HG02623 (cell line): ENCODE data around the gene SP3.

Source experiments
- ATAC-seq: cut with Tn5 transposase; IDR thresholded peaks from one replicate; pipeline ENCODE4 v1.9.1; 2021; ENCODE audit warnings: moderate library complexity; ENCODE audit not compliant: unreplicated experiment

Gene SP3

DNA sequence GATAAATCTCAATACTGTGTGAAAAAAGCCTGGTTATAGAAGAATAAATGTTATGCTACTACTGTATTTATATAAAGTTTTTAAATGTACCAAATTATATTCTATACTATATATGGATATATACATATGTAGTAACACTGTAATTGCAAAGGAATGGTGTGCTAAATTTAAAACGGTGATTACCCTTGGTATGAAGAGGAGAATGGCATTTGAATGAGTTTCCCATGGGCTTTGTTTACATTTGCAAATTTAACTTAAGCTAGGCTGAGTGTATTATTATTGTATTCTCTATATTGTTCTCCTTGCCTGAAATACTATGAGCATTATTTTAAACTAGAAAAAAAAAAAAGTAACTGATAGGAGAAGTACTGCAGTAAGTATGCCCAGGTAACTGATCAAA, 4.7 kb upstream of the SP3 start:
- ATAC-seq = no peak

GRCh38 chr2:173968551-173968950, 3.4 kb upstream of the SP3 start:
- no peak for ATAC-seq

GRCh38 chr2:173966274-173967098, 1.3 kb upstream of the SP3 start:
- no peak for ATAC-seq

DNA sequence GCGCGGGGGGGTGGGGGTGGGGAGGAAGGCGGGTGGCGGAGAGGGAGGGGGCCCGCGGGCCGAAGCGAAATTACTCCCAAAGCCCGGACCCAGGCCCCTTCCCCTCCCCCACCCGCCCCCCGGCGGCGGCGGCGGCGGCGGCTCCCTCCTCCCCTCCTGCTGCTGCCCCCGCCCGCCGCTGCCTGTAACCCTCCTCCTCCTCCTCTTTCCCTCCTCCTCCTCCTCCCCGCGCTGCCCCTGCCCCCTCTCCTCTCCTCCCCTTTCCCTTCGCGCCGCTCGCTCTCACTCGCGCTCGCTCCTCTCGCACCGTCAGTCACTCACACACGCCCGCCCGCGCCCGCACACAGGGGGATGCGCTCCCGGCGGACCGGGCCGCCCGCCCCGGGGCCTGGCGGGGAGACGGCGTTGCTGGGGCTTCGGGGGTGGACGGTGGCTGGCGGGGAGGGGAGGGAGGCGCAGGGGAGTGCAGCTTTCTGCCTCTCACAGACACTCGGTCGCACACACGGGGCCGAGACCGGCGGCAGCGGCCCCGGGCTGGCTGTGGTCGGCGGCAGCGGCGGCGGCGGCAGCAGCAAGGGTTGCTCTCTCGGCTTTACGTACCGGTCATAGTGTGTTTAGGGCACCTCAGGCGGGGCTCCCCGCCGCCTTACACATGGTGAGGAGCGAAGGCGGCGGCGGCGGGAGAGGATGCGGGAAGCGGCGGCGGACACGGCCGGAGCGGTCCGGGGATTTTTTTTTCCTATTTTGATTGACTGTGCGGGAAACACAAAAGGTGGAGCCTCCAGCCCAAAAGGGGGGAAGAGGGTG, 405 bp downstream of the SP3 start:
- ATAC-seq = peak; percentile 13

DNA sequence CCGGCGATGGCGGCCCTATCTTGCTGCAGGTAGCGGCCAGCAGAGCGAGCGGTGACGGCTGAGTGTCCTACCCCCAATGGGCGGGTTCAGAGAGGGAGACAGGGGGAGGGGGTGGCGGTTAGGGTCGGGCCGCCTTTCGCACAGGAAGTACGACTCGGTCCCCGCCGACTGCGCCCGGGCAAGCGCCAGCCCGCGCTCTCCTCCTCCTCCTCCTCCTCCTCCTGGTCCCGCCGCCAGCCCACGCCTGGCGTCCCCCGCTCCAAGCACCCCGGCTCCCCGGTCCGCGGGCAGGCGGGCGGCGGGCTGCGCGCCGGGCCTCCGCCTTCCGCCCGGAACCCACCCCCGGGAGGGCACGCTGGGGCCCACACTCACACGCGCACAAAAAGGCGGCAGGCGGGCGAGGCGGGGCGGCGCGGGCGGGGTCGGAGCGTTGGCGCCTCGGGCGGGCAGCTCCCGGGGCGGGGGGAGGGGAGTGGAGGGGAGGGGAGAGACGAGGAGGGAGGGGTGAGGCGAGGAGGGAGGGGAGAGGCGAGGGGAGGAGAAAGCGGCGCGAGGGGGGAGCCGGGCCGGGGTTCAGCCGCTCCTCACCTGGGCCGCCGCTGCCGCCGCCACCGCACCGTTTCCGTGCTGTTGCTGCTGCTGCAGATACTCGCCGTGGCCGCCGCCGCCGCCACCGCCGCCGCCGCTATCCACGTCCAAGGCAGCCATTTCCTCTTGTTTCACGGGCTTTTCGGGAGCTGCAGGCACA, 1.2 kb downstream of the SP3 start:
- peak; percentile 50 for ATAC-seq

- peak; percentile 12 for ATAC-seq
Measured at GRCh38 chr2:173963323-173963816, 1.8 kb downstream of the SP3 start.

DNA sequence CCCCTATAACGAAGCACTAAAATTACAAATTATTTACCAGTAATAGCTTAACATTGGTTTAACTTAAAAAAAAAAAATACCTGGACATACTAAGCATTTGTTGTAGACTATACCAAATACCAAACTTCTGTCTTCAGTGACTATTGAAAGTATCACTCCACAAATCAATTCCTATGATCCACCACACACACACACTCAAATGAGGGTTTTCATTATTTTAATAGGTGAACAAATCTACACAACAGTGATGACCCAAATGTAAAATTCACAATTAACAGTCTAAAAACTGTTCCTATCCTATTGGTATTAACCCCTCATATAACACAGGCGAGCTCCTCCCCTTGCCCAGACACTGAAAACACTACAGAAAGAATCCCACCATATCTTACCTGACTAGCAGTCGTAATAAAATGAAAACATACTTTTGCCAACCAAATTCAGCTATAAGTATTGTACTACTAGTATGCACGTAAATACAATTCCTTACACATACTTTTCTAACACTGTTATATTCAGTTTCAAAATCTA, 2.5 kb downstream of the SP3 start:
- ATAC-seq = no peak

GRCh38 chr2:173962031-173962430, 3.1 kb downstream of the SP3 start:
- no peak for ATAC-seq

GRCh38 chr2:173961346-173961705, 3.8 kb downstream of the SP3 start:
- no peak for ATAC-seq

DNA sequence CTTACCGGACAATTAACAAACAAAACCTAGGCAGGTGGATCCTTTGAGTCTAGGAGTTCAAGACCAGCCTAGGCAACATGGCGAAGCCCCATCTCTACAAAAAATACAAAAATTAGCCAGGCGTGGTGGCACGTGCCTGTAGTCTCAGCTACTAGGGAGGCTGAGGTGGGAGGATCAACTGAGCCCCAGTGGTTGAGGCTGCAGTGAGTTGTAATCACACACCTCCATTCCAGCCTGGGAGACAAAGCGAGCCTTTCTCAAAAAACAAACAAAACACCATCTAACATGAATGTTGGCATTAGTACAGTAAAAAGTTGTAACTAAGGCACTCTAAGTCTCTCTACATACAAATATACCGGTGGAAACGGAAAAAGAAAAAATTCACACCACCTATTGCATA, 5.3 kb downstream of the SP3 start:
- no peak for ATAC-seq

- ATAC-seq = no peak
Measured at GRCh38 chr2:173959358-173959884, 5.8 kb downstream of the SP3 start.

GRCh38 chr2:173958198-173958846, 6.9 kb downstream of the SP3 start:
- ATAC-seq = no peak

DNA sequence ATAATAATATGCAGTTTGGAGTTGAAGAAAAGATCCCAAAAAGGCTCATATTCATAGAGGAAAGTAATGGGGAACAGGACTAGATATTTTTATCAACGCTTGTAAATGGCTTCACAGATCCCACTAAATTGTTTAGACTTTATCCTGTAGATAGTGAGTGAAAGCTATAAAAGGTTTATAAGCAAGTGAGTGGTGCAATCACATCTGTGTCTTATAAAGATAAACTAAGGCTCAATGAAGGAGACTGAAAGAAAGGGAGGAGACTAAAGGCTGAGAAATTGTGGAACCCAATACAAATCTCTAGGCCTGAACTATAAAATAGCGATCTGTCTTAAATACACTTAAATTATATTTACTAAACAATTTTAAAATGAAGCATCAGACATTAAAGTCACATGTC, 7.7 kb downstream of the SP3 start:
- no peak for ATAC-seq

DNA sequence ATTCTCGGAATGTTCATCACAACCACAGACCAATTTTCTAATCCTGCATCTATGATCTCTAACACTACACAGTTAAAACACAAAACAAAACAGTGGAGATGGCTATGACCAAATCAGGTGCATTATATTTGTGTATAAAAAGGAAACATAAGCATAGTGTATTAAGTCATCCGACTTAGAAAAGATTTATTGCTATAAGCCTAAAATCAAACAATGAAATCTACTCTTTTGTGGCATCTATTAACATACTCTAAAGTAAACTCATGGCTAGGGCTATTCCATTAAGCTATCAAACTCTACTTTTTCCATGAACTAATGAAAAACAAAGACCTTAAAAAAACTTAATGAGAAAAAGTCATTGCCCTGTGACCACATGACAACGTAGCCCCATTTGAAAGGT, 8.7 kb downstream of the SP3 start:
- ATAC-seq = no peak

DNA sequence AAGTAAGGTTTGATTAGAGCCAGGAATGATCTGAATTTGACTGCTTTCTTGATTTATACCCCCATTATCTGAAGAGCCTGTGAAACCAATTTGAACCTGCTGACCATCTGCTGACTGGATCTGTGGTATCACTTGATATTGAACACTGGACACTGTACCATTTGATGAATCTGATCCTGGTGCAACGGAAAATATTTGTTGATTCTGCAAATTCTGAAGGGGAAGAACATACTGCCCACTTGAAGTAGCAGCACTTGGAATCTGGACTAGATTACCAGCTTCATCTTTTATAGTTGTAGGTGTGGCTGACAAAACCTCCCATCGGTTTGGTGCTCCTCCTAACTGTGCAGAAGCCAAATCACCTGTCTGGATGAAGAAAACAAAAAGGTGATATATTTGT, 9.3 kb downstream of the SP3 start:
- no peak for ATAC-seq

DNA sequence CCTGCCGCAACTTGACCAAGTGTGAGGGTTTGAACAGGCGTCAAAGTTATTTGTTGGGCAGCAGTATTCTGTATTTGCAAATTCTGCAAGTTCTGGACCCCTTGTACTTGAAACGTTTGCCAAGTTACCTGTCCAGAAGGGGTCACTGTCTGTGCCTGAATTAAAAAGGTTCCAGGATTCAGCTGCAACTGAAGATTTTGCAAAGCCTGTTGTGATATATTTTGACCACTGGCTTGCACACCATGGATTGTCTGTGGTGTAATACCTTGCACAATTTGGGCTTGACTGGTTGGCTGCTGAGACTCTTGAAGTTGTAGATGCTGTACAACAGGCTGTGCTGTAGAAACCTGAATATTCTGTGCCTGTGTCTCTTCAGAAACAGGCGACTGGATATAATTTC, 10.2 kb downstream of the SP3 start:
- ATAC-seq = no peak

GRCh38 chr2:173953047-173953424, 12.1 kb downstream of the SP3 start:
- no peak for ATAC-seq

DNA sequence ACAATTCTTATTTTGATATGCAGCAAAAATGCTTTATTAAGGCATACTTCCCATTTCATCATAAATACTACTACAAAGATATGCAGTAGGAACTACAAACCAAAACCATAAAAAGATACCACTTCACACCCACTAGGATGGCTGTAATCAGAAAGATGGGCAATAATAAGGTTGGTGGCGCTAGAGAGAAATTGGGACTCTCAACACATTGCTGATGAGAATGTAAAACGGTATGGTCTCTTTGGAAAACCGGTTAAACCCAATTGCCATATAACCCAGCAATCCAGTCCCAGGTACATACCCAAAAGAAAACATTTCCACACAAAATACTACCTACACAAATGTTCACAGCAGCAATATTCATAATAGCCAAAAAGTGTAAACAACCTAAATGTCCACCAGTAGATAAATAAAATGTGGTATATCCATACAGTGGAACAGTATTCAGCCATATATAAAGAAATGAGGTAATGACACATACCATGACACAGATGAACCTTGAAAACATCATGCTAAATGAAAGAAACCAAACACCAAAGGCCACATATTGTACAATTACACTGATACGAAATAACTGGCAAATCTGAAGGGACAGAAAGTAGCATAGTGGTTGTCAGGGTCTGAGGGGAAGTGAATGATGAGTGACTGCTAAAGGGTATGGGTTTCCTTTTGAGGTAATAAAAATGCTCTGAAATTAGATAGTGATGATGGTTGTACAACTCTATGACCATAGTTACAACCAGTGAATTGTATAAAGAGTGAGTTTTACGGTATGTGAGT, 12.7 kb downstream of the SP3 start:
- no peak for ATAC-seq

GRCh38 chr2:173948842-173949241, 16.3 kb downstream of the SP3 start:
- no peak for ATAC-seq

DNA sequence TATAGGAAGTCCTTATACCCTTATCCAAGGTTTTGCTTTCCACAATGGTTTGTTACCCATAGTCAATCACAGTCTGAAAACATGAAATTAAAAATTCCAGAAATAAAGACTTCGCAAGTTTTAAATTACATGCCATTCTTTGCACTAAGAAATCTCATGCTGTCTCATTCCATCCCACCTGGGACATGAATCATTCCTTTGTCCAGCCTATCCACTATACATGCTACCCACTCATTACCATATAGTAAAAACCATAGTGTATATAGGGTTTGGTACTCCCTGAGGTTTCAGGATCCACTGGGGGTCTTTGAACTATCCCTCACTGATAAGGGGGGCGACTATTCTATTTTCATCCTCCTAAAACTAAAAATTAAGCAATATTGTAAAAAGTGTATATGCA, 17.0 kb downstream of the SP3 start:
- ATAC-seq = no peak
